ENCODE results near the gene HES1.
"Not testable (repeated sequence)": the region's sequence is repeated elsewhere in the genome, so short reads cannot be mapped to it uniquely, and the experiment has no call there.

The HES1 gene, protein sequence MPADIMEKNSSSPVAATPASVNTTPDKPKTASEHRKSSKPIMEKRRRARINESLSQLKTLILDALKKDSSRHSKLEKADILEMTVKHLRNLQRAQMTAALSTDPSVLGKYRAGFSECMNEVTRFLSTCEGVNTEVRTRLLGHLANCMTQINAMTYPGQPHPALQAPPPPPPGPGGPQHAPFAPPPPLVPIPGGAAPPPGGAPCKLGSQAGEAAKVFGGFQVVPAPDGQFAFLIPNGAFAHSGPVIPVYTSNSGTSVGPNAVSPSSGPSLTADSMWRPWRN

DNA sequence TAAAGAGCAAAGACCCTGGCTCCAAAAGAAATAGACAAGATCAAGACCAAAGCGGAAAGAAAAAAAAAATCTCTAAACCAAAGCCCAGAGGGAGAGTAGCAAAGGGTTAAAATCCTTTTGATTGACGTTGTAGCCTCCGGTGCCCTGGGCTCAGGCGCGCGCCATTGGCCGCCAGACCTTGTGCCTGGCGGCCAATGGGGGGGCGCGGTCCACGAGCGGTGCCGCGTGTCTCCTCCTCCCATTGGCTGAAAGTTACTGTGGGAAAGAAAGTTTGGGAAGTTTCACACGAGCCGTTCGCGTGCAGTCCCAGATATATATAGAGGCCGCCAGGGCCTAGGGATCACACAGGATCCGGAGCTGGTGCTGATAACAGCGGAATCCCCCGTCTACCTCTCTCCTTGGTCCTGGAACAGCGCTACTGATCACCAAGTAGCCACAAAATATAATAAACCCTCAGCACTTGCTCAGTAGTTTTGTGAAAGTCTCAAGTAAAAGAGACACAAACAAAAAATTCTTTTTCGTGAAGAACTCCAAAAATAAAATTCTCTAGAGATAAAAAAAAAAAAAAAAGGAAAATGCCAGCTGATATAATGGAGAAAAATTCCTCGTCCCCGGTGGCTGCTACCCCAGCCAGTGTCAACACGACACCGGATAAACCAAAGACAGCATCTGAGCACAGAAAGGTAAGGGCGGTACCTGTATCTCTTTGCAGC lies at the start of gene HES1:
Gene HES1 (plus strand): TSS at position 343 of the 713 bp plus-strand sequence. CDS start 233 bp downstream, at position 576.
- DNase-seq, result no peak

DNA sequence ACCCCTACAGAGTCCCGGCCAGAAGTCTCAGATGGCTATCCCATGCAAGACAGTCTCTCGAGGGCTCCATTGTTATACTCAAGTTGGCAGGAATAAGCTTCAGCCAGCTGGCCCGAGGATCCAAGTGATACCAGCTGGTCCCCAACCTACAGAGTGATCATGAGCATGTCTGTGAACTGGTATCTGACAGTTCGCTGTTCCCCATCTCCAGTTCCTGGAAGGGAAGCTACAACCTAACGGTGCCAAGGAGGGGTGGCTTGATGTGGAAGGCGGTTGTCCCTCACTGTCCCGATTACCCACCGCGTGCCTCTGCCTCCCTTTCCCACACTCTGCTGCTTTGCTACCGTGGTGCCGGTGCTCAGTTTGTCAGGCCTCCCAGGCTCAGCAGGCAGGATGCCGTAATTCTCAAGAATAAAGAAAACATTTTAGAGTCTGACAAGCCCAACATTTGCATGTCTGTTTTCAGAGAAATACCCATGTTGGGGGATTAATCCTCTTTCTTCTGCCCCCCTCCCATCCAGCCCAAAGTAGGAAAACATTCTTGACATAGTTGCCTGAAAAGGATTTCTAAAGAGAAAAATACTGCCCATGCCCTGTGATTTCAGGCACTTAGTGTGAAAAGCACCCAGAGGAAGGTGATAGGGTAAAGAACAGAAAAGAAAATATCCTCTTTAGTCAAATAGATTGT lies 49.4 kb upstream of the HES1 start:
- DNase-seq, result no peak

DNA sequence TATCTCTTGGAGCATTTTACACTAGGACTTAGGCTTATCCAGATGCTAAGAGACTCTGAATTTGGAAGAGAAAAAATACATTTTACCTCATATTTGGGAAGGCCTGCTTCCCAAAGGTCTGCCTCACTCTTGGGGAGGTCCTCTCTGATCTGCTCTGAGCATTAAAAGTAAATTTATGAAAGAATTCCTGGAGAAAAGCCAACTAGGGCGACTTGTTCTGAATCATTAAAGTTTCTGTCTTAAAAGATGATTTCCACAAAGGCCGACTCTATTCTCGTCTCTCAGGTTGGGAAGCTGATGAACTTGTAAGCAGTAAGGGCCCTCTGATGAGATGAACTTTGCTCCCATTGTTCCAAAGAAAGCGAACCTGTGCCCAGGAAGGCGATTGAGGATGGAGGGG lies 48.7 kb upstream of the HES1 start:
- no peak for DNase-seq

DNA sequence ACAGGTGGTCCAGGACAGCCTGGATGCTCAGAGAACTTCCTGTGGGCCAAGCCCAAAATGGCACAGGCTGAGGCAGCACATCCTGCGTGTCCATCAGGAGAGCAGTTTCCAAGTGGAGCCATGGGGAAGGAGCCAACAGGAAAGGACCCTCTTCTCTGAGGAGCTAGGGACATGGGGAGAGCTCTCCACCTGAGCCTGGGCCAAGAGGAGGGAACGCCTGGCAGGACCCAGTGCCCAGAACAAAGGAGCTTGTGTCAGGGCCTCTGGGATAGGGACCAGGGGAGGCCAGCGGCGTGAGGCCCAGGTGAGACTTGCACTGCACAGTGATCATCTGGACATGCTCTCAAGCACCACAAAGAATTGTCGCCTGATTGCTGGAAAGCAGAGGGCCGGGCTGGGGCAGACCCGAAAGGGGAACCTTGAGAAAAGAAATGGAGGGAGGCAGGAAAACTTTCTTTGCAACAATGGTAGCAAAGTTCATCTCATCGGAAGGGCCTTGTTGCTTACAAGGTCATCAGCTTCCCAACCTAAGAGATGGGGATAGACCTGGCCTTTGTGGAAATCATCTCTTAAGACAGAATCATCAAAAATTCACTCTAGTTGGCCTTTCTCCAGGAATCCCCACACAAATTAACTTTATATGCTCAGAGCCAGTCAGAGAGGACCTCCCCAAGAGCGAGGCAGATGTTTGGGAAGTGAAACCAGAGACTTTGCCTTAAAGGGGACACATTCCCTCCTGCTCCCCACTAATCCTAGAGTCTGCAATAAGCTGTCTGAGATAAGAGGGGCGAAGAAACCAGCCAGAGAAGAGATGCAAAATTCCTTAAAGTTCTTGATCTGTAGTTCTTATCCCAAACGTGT lies 47.7 kb upstream of the HES1 start:
- no peak for DNase-seq

DNA sequence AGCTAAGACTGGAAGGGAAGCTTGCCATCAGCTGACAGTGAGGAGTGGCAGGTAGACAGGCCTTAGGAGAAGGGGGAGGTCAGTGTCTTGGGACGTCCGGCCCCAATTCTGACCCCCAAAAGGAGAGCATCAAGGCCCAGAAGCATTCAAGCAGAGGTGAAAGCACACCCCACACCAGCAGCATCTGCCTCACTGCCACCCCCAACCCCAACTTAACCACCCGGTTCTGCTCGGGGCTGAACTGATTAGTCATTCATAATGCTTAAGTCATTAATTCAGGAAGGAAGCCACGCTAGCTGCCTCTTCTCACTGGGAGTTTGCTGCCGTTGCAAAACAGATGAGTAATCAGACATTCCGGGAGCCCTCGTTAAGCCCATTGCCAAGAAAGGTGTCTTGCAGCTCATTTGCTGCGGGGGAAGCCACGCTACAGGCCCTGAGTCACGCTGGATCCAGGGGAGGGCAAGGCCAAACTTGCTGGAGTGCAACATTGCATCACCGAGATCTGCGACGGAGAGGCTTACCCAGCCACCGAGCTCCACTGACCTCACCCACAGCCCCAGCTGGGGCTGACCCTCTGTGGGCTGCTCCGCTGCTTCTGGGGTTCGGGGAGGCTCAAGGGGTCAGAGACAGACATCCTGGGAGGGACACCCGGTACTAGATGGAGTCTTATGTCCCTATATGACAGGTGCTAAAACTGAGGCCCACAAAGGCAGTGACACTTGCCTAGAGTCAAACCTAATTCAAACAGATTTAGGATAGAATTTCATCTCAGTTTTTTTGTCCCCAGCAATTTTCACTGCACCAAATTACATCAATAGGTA lies 46.4 kb upstream of the HES1 start:
- DNase-seq, result no peak

DNA sequence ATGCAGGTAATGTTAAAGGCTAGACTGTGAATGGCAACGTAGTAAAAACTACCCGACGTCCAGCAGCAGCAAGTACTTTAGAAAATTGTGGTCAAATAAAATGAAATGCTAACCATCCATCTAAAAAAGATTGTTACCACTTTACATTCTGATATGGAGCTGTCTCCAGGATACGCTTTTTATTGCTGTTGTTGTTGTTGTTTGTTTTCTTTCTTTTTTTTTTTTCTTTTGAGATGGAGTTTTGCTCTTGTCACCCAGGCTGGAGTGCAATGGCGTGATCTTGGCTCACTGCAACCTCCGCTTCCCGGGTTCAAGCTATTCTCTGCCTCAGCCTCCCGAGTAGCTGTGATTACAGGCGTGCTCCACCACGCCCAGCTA lies 45.8 kb upstream of the HES1 start:
- not testable (repeated sequence) for DNase-seq

DNA sequence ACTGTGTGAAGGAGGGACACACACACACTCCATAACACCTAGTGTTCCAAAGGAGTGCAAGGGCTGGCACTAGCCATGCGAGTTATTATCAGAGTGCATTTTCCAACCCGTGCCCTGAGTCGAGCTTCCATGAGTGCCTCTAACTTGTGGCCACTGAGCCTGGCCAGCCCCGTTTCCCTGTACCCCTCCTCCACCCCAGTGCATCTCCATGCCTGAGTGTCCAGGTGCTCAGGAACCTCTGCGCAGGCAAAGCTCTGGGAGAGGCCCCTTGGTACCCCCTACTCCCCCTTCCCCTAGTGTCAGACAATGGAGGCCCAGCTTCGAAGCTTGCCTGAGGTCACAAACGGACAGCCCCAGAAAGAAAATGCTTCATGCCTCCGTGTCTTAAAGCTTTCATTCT lies 45.2 kb upstream of the HES1 start:
- DNase-seq, result no peak

DNA sequence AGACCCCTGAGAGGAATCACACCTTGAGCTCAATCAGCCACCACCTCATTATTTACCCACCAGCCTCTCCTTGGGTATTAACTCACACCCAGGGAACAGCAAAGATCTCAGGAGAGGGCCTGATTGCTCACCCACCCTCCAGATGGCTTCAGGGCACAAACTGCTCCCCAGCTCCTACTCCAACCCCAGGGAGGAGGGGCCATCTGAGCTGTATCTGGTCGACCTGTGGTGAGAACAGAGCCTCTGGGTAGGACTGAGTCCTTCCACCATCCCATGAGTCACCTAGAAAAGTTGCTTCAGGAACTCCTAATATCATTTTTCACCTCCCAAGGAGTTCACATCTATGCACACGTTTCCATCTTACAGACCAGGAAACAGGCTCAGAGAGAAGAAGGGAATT lies 44.8 kb upstream of the HES1 start:
- DNase-seq, result no peak

DNA sequence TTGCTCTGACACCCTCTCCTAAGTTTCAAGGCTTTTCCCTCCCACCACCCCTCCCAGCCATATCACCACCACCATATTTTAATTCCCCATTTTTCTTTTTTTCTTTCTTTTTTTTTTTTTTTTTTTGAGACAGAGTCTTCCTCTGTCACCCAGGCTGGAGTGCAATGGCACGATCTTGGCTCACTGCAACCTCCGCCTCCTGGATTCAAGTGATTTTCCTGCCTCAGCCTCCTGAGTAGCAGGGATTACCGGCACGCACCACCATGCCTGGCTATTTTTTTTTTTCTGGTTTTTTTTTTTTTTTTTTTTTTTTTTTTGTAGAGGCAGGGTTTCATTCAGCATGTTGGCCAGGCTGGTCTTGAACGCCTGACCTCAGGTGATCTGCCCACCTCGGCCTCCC lies 44.1 kb upstream of the HES1 start:
- DNase-seq, result not testable (repeated sequence)

DNA sequence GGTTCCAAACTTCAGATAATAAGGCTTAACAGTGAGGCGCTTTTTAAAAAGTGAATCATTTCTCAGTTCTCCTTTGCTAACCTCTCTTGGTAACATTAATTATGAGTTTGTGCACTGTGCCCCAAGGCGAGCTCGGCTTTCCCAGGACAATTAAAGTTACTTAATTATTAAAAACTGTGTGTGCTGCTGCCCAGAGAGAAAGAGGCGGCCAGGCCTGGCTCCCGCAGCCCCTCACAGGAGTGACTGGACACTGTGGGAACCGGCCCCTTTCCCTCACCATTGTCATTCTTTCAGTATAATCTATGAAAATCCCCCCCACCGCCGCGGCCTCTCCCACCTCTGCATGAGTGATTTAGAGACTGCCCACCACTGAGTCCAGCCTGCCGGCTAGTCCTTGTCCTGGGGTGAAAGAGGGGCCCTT lies 43.1 kb upstream of the HES1 start:
- DNase-seq, result no peak

DNA sequence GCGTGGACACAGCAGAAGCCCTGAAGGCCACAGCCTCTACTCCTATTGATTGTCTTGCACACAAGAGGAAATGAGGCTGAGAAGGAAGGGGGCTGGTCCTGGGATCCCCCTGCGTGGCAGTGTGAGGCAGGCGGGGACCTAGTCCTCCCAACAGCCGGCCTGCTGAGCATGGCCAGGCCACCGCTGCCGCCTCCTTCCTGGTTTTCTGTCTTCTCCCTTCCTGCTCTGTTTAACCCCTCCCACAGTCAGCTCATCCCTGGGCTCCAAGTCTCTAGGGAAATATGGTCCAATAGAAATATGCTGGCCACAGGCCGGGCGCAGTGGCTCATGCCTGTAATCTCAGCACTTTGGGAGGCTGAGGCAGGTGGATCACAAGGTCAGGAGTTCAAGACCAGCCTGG lies 42.1 kb upstream of the HES1 start:
- DNase-seq, result no peak

DNA sequence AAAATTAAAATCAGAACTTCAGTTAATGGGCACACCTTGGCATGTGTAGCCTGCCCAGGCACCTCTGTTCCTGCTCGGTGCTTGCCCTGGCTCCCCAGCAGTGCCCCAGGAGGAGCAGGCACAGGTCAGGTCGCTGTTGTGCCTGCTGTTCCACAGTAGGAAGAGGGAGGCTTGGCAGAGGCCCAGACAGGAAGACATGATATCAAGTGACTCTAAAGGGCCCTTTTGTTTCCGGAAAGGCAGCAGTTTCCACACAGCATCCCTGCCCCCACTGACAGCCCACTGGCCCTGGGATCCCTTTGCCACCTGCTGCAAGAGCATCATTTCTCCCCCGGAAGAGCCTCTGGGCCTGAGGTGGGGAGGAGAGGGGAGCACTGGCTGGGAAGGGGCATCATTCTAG lies 40.5 kb upstream of the HES1 start:
- no peak for DNase-seq

DNA sequence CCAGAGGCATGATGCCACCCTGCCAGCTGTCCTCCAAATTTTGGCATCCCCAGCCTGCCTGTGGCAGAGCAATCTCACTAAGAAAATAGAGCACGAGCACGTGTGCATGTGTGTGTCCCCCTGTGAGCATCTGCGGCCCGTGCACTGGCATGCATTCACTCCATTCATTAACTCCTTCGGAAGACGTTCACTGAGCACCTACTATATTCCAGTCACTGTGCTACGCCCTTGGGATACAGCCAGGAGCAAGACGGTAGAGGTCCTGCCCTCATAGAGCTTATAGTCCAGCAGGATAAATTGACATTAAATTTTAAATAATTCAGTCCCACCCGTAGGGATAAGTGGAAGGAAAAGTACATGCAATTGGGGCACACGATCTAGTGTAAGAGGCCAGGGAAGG lies 40.0 kb upstream of the HES1 start:
- DNase-seq, result no peak

DNA sequence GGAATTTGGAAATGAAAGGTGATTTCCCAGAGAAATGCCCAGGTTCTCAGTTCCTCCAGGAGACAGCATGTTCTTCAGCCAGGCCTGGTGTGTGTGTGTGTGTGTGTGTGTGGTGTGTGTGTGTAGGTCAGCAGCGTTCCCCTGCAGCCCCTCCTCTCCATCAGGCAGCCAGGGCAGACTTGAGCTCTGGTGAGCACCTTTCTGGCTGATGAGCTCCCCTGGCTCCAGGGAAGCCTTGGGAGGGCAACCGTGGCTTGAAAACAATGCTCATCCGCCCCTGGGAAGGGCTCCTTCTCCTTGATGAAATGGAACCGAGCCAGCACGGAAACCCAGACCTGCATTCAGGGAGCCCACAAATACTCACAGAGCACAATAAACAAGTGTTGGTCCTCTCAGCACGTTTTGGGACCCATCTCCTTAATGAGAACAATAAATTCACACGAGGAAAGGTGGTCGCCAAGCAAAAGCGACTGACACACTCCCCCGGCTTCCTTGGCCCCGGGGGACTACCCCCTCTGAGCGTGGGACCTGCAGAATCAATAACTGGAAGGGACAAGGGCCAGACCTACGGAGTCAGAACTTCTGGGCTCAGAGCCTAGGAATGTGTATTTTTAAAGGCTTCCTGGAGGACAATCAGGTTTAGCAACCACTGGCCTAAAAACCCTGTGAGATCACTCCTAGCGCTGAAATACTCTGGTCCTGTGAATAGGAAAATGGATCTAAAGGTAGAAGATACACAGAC lies 38.6 kb upstream of the HES1 start:
- DNase-seq, result no peak

DNA sequence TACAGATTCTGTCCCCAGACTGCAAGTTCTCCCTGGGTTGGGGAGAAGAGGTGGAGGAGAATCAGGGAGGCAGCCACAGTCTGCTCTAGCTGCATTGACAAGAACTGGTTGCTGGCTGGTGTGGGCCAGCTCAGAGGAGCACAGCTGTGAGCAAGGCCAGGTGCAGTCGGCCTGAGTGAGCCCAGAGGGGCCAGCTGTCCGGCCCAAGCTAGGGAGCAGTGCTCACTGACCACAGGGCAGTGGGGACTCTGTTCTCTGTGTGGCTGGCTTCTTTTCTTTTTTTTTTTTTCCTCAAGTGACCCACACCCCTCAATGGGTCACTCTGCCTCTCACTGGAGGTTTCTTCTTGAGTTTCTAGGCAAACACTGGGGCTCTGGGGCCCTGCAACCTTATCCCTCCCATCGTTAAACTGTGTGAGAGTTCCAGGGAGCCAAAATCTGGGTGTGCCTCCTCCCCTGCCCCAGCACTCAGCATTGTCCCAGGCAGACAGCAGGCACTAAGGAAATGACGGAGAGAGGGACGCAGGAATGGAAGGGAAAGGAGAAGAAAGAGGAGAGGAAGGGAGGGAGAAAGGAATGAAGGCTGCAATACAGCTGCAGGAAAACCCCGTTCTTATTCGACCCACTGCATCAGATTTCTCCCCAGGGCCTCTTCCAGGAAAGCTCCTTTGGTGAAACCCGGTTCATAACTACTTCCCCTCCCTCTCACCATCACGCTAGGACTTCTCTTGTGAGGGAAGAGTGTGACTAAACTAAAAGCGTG lies 37.7 kb upstream of the HES1 start:
- DNase-seq, result no peak

DNA sequence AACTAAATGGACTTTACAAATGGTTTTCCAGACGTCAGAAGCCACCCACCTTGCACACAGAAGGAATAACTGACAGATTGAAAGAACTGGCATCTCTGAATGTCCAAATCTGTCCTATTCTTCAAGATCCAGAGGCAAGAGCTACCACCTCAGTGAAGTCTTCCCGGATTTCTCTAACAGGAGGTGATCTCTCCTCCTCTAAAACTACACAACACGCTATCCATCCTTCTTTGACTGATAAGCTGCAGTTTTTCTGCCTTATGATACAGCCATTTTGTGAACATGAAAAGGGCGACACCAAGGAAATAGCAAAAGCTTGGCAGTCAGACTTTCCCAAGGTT lies 37.1 kb upstream of the HES1 start:
- no peak for DNase-seq

DNA sequence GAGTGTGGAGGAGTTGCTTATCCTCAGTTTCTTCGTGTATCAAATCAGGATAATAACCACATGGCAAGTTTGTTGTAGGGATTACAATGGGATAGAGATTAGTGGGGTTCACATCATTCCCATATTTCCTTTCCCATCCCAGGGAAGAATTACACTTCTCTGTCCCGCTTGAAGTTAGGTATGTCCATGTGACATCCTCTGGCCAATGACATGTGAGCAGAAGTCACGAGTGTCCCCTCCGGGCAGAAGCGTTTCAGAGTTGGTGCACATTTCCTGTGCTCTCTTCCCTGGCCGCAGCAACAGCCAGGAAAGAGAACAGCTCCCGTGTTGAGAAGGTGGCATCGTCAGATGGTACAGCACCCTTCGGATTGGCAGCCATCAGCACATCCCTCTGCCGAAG lies 36.7 kb upstream of the HES1 start:
- no peak for DNase-seq

DNA sequence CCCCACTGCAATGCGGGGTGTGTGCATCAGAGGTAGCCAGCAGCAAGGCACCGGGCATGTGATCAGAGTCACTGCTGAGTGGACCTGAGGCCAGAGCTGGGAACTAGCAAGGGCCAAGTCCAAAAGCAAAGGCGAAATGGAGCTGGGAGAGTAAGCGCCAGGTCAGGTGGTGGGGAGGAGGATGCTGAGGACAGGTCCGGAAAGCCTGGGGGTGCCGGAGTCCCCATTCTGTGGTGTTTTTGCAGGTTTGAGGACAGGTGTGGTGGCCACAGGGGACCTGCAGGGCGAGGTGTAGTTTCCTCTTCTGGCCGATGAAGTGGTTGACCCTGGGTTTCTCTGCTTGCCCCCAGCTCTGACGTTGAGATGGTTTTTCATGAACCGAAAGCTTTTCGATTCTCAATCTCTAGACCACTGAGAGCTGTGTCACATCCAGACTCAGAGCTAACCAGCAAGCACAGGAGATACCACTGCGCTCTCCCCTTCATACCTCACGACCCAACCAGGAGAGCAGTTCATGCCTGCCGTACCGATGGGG lies 35.0 kb upstream of the HES1 start:
- DNase-seq, result no peak

DNA sequence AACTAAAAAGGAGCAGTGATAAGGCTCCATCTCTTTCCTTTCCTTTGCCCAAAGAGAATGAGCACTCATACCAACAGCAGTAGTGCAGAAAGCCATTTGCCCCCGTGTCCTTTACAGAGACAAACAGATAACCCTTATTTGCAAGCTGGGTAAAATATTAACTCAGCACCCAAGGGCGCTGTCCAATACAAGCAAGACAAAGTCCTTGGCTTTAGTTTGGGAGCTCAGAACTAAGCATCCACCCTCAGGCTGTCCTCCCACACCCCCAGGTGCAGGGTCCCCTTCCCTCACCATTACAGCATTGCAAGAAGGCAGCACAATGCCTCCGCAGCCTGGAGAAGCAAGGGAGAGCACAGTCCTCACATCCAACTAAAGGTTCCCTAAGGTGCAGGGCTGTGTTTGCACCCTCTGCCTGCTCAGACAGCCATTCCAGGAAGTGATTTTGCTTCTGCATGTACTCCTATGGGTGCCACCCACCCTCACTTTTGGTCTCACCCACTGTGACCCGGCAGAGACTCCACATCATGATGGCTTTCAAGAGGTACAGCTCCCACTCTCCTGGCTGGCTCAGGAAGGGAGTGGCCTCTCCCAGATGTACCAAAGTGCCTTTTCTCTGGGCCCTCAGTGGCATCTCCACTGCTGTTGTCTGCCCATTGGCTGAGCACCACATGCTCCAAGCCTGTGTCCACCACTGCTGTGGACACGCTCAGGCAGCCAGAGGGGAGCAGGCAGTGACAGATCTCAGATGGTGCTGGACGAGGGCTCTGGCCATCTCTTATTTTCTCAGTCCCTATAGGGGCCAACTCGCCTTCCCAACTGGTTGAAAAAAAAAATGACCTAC lies 34.1 kb upstream of the HES1 start:
- DNase-seq, result no peak

DNA sequence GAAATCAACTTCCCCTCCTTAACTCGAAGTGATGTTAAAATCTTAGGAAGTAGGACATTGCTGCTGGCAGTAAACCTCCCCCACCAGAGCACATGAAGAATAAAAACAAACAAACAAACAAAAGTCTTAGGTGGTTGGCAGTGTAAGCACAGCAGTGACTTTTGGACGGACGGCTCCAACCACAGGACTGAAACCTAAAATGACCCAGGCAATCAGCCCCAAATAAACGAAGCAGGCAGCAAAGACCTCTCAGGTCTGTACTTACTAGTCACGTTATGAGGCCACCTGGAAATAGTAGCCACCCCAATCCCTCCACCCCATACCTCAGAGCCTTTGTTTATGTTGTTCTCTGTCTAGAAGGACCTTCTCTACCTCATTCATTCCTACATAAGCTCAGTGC lies 33.5 kb upstream of the HES1 start:
- no peak for DNase-seq
